Measurements from ENCODE around the gene SERPINF2.

- TF ChIP-seq EZH2phosphoT487 (IDR thresholded peaks at IDR 0.05; ENCODE audit: insufficient read depth, low read depth) (no peak), EZH2 (IDR thresholded peaks at IDR 0.05; ENCODE audit: insufficient read depth, poor library complexity, severe bottlenecking) (no peak)
Measured at GRCh38 chr17:1762901-1763898, 20.5 kb downstream of the SERPINF2 start.
